HTR-8/SVneo (cell line): Measurements from ENCODE around the gene IL1RAPL1.

ENCODE experiments used
- DNase-seq: peaks from one replicate; pipeline ENCODE4 v3.0.0; 2011; ENCODE audit warnings: low spot score, mixed read lengths; ENCODE audit not compliant: insufficient read length
- FAIRE-seq: peaks from 2 replicates; lab custom pipeline; 2011; peaks lifted over from hg19 to GRCh38; lab: Jason Lieb, UNC

Gene IL1RAPL1

GRCh38 chrX:28586981-28587551 is at the start of gene IL1RAPL1:
TSS of gene IL1RAPL1 (plus strand) at chrX:28587446.
- FAIRE-seq: peak; percentile 33
- peak; percentile 44 for DNase-seq

GRCh38 chrX:28542791-28543190 is 44.5 kb upstream of the IL1RAPL1 start:
- FAIRE-seq (no peak), DNase-seq (no peak)

GRCh38 chrX:28549838-28550237 is 37.4 kb upstream of the IL1RAPL1 start:
- no peak for DNase-seq
- no peak for FAIRE-seq

GRCh38 chrX:28550331-28550872 is 36.8 kb upstream of the IL1RAPL1 start:
- FAIRE-seq: no peak
- DNase-seq: no peak

GRCh38 chrX:28552322-28552721 is 34.9 kb upstream of the IL1RAPL1 start:
- FAIRE-seq (no peak), DNase-seq (no peak)

- DNase-seq (no peak), FAIRE-seq (peak; percentile 48)
These were observed 34.1 kb upstream of the IL1RAPL1 start for GRCh38 chrX:28552882-28553829.

GRCh38 chrX:28576117-28576516 is 11.1 kb upstream of the IL1RAPL1 start:
- no peak for FAIRE-seq

GRCh38 chrX:28581522-28581921 is 5.7 kb upstream of the IL1RAPL1 start:
- DNase-seq: no peak
- FAIRE-seq: no peak

More at GRCh38 chrX:28576117-28576516, 11.1 kb upstream of the IL1RAPL1 start:
- no peak for DNase-seq

GRCh38 chrX:28582511-28582910 is 4.7 kb upstream of the IL1RAPL1 start:
- FAIRE-seq (no peak), DNase-seq (no peak)

- DNase-seq: no peak
- no peak for FAIRE-seq
These were observed 3.2 kb upstream of the IL1RAPL1 start for GRCh38 chrX:28584025-28584424.

- FAIRE-seq (no peak), DNase-seq (no peak)
These were observed 1.5 kb upstream of the IL1RAPL1 start for GRCh38 chrX:28585767-28586166.

GRCh38 chrX:28586286-28586685 is 960 bp upstream of the IL1RAPL1 start:
- FAIRE-seq (no peak), DNase-seq (peak; percentile 13)

GRCh38 chrX:28589046-28589445 is 1.8 kb downstream of the IL1RAPL1 start:
- no peak for DNase-seq
- FAIRE-seq: peak; percentile 51

- DNase-seq: no peak
- no peak for FAIRE-seq
These were observed 3.1 kb downstream of the IL1RAPL1 start for GRCh38 chrX:28590396-28590795.

- FAIRE-seq: no peak
- no peak for DNase-seq
These were observed 4.3 kb downstream of the IL1RAPL1 start for GRCh38 chrX:28591542-28591941.

GRCh38 chrX:28595346-28595745 is 8.1 kb downstream of the IL1RAPL1 start:
- DNase-seq (no peak), FAIRE-seq (no peak)

GRCh38 chrX:28599957-28600356 is 12.7 kb downstream of the IL1RAPL1 start:
- FAIRE-seq (no peak), DNase-seq (no peak)

GRCh38 chrX:28609003-28609402 is 21.8 kb downstream of the IL1RAPL1 start:
- FAIRE-seq: no peak

GRCh38 chrX:28609917-28610613 is 22.8 kb downstream of the IL1RAPL1 start:
- DNase-seq (no peak), FAIRE-seq (no peak)

More at GRCh38 chrX:28609003-28609402, 21.8 kb downstream of the IL1RAPL1 start:
- no peak for DNase-seq

- FAIRE-seq (peak; percentile 49), DNase-seq (no peak)
These were observed 23.5 kb downstream of the IL1RAPL1 start for GRCh38 chrX:28610746-28611145.
